HUES48 (cell line): ENCODE data around the gene APLP2.

ENCODE experiments used
- H3K27ac ChIP-seq: one replicate; pipeline ENCODE4 v1.7.0; 2013; ENCODE audit warnings: low read depth, low read length, inconsistent platforms
- H3K27me3 ChIP-seq: 2 replicates; pipeline ENCODE4 v1.6.1; 2013; ENCODE audit warnings: mild to moderate bottlenecking, low read length; ENCODE audit not compliant: control insufficient read depth, insufficient read depth
- H3K36me3 ChIP-seq: 2 replicates; pipeline ENCODE4 v1.6.1; 2013; ENCODE audit warnings: low read length; ENCODE audit not compliant: control insufficient read depth, insufficient read depth
- H3K4me1 ChIP-seq: 2 replicates; pipeline ENCODE4 v1.6.1; 2013; ENCODE audit warnings: mild to moderate bottlenecking, low read length; ENCODE audit not compliant: control insufficient read depth, insufficient read depth
- H3K4me3 ChIP-seq: 2 replicates; pipeline ENCODE4 v1.5.1; 2013; ENCODE audit warnings: mild to moderate bottlenecking, low read depth, low read length
- H3K9ac ChIP-seq: 2 replicates; pipeline ENCODE4 v1.6.1; 2013; ENCODE audit warnings: mild to moderate bottlenecking, low read depth, low read length, moderate library complexity
- H3K9me3 ChIP-seq: 2 replicates; pipeline ENCODE4 v1.6.1; 2013; ENCODE audit warnings: low read length; ENCODE audit not compliant: control insufficient read depth, insufficient read depth

The APLP2 gene

DNA sequence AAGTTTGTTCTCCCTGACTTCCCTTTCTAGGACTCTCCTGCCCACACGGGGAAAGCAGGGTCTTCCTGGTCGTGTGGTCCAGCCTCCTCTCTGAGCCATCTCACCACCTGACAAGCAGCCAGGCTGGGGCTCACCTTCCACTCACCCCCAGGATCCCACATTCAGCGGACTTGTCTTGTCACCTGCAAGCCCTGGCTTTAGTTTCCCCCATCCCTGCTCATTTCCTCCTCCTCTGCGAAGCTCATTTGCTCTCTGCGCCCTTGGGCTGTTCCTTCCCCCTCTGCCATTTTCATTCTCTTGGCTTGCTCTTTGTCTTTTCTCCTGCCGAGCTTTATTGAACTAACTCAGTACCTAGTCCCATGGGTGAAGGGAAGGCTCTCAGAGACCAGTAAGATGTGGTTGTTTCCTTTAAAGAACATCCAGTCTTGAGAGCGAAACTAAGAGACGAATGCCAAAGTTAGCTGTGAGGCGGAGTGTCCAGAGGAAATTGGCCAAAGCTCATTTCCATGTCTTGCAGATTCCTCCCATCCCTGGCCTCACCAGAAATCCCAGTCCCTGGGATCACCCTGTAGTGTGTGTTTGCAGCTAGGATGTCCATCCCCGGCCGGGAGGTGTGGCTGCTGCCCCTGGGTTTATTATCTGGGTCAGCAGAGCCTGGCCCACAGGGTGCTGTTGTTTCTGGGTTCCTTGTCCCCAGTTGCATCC is 91.9 kb downstream of the APLP2 start:
- peaks cover 22% of the 10 kb centered on the region; the same call in 1 of the 2 replicates for H3K4me1 ChIP-seq
- H3K4me3 ChIP-seq = no peak overlapping the region
- H3K36me3 ChIP-seq = no peaks in the 10 kb centered on the region
- peaks cover 48% of the 10 kb centered on the region for H3K27me3 ChIP-seq
- H3K9me3 ChIP-seq = no peaks in the 10 kb centered on the region
- no peak overlapping the region for H3K27ac ChIP-seq
- H3K9ac ChIP-seq = no peak overlapping the region

DNA sequence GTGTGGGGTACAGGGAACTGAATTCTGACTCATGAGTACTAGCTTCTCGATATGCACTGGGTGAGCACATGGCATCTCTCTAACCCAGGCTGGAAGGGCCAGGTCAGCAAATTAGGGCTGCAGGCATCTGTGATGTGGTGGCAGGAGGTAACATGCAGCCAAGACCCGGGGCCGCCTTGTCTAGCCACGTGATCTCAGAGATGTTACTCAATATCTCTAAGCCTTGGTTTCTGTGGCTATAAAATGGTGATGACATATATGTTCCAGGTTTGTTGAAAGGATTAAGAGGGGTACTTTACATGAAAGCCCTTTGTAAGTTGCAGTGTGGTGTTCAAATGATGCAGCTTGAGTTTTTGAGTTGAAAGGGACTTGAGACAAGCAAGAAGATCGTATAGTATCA is 93.0 kb downstream of the APLP2 start:
- H3K9me3 ChIP-seq = no peaks in the 10 kb centered on the region
- H3K36me3 ChIP-seq = no peaks in the 10 kb centered on the region
- H3K27me3 ChIP-seq = peaks cover 48% of the 10 kb centered on the region
- H3K4me1 ChIP-seq = peaks cover 22% of the 10 kb centered on the region; the same call in 1 of the 2 replicates
- H3K27ac ChIP-seq = no peak overlapping the region
- no peak overlapping the region for H3K4me3 ChIP-seq
- H3K9ac ChIP-seq = no peak overlapping the region

DNA sequence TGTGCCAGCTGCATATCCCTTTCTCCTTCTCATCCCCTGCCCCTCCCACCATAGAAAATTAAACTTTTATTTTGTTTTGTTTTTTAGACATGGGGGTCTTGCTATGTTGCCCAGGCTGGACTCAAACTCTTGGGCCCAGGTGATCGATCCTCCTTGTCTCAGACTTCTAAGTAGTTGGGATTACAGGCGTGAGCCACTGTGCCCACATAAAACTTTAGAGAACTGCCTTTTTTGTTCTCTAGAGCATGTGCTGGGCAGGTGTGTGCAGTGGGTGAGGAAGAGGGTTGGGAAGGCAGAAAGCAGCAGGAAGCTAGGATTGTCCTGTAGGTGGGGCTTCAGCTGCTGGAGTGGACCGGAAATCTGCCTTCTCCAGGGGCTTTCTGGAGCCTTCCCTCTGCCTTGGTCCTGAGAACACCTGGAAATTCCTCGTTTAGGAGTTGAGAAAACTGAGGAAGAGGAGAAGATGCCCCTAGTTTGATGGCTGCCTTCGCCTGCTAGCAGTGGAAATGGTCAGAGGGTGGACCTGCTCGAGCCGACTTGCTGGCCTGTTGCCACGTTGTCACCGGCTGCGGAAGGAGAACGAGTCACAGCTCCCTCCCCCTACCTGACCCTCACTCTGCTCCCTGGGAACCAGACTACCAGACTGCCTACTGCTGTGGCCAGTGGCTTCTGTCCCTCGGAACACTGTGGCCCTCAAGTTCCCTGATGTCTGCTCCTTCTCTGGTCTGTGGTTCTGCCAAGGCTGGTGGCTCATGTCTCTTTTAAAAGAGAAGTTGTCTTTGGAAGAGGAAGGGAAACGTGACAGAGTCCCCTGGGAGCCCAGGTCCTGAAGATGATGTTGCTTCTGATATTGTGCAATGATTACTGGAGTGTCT is 93.9 kb downstream of the APLP2 start:
- H3K9me3 ChIP-seq = no peaks in the 10 kb centered on the region
- H3K27me3 ChIP-seq = peaks cover 48% of the 10 kb centered on the region
- H3K4me3 ChIP-seq = no peak overlapping the region
- no peak overlapping the region for H3K9ac ChIP-seq
- H3K4me1 ChIP-seq = peaks cover 22% of the 10 kb centered on the region; the same call in 1 of the 2 replicates
- H3K36me3 ChIP-seq = no peaks in the 10 kb centered on the region
- H3K27ac ChIP-seq = no peak overlapping the region

DNA sequence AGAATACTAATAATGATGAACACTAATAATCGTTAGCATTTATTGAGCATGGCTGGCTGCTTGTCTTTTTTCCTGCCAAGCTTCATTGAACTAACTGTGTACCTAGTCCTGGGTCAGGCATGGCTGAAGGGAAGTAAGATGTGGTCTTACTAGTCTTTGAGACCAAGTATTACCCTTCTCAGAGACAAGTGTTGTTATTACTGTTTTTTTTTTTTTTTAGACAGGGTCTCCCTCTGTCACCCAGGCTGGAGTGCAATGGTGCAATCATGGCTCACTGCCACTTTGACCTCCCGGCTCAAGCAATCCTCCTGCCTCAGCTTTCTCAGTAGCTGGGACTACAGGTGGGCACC is 94.5 kb downstream of the APLP2 start:
- no peak overlapping the region for H3K27ac ChIP-seq
- H3K9ac ChIP-seq = no peak overlapping the region
- no peak overlapping the region for H3K4me3 ChIP-seq
- no peaks in the 10 kb centered on the region for H3K36me3 ChIP-seq
- no peaks in the 10 kb centered on the region for H3K9me3 ChIP-seq
- H3K27me3 ChIP-seq = peaks cover 47% of the 10 kb centered on the region
- peaks cover 20% of the 10 kb centered on the region; the same call in 1 of the 2 replicates for H3K4me1 ChIP-seq

DNA sequence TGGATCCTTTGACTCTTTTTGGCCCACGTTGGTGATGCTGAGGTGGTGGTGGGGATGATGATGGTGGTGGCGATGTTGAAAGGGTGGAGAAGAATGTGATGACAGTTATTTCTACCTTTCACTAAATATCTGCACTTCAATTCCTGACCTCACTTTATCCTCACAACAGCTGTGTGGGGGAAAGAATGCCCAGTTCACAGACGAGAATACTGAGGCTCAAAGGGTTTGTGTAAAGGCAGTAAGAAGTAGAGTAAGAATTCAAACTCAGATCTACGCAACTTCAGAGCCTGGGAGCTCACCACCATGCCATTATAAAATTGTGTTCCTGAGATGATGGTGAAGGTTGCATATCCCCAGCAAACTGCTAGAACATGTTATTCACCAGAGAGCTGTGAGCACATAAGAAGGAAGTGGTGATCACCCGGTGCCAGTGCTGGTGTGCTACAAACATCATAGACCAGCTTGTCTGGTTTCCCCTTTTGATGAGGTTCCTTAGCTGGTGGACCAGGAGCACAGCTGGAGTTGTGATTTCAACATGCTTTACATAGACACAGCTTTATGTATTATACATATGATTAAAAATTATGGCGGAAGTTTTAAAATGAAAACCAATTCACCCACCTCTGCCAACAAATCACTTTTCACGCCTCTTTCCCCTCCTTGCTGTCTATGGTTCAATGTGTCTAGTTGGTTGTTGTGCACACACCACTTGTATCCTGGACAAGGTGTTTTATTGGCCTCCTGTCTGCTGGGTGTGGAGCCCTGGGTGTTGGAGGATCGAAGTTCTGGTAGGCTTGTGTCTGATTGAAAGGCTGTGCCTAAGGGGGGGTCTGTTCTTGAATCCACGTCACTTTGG is 96.1 kb downstream of the APLP2 start:
- Histone ChIP-seq H3K27ac (no peak overlapping the region), H3K9ac (no peak overlapping the region), H3K27me3 (peaks cover 47% of the 10 kb centered on the region), H3K4me1 (peaks cover 13% of the 10 kb centered on the region; the same call in 1 of the 2 replicates), H3K4me3 (no peak overlapping the region), H3K36me3 (no peaks in the 10 kb centered on the region), H3K9me3 (no peaks in the 10 kb centered on the region)

DNA sequence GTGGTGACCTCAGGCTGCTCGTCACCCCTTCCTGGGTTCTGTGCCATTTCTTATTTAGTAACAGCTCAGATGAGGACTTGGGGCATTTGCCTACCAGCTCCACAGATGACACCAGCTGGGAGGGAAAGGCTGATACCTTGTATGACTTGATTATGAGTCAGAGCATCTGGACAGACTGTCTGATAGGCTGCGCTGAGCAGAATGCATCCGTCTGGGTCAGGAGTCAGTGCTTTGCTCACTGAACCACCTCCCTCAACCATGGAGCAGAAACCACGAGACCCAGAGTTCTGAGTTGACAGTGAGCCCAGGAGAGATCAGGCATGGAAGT is 96.7 kb downstream of the APLP2 start:
- H3K27ac ChIP-seq = no peak overlapping the region
- no peak overlapping the region for H3K9ac ChIP-seq
- H3K27me3 ChIP-seq = peaks cover 47% of the 10 kb centered on the region
- H3K36me3 ChIP-seq = no peaks in the 10 kb centered on the region
- H3K4me3 ChIP-seq = no peak overlapping the region
- peaks cover 7% of the 10 kb centered on the region; the same call in 1 of the 2 replicates for H3K4me1 ChIP-seq
- no peaks in the 10 kb centered on the region for H3K9me3 ChIP-seq

DNA sequence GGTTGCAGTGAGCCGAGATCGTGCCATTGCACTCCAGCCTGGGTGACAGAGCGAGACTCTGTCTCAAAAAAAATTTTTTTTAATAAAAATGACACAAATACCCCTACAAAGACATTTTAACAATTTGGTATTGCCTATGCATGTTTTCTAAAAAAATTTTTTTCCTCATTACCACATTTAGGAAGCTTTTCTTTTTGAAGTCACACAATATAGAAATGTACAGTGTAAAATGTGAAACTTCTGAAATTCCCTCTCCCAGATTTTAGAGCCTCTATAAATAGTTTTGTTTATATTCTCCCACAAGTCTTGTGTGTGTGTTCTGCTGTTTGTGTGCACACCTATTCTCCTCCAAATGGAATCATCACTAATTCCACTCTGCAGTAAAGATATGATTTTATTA is 97.5 kb downstream of the APLP2 start:
- Histone ChIP-seq H3K4me1 (peaks cover 2% of the 10 kb centered on the region; the same call in 1 of the 2 replicates), H3K36me3 (no peaks in the 10 kb centered on the region), H3K27ac (no peak overlapping the region), H3K27me3 (peaks cover 47% of the 10 kb centered on the region), H3K9ac (no peak overlapping the region), H3K4me3 (no peak overlapping the region), H3K9me3 (no peaks in the 10 kb centered on the region)

DNA sequence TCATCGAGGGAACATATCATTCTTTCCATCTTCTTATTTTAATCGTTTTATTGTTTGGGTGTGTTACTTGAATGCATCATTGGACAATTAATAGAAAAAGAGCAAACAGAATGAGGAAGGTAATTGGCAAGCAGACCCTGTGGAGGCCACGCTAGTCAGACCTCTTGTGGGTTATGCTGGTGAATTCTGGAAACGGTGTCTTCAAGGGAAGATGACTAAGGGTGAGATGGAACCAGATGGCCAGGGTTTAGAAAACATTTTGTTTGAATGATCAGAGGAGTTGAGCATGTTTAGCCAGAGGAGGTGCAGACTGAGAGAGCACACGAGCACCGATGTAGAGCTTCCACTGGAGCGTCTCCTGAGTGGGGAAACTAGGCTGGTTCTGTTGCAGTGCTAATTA is 98.4 kb downstream of the APLP2 start:
- Histone ChIP-seq H3K27me3 (peaks cover 43% of the 10 kb centered on the region), H3K36me3 (no peaks in the 10 kb centered on the region), H3K27ac (no peak overlapping the region)

DNA sequence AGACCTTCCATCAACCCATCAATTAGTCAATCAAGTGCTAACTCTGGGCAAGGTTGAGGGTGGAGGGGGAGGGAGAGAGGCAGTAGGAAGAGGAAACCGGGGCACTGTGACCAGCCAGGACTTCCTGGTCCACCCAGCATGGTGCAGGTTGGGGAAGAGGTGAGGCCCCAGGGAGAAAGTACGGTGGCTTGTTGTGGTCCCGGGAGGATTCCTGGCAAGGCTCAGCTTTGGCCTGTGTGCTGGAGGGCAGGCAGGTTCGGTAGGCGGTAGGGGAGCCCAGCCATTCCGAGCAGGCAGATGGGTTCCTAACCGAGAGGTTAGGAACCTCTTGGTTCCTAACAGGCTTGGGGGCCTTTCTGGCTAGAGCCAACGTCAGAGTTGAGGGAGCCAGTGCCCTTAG is 100.7 kb downstream of the APLP2 start:
- Histone ChIP-seq H3K36me3 (no peaks in the 10 kb centered on the region), H3K4me3 (no peak overlapping the region), H3K4me1 (no peaks in the 10 kb centered on the region), H3K9me3 (no peaks in the 10 kb centered on the region), H3K9ac (no peak overlapping the region), H3K27me3 (peaks cover 43% of the 10 kb centered on the region), H3K27ac (no peak overlapping the region)

More for the DNA sequence above, 98.4 kb downstream of the APLP2 start:
- Histone ChIP-seq H3K4me1 (peaks cover 2% of the 10 kb centered on the region; the same call in 1 of the 2 replicates), H3K4me3 (no peak overlapping the region), H3K9ac (no peak overlapping the region), H3K9me3 (no peaks in the 10 kb centered on the region)

DNA sequence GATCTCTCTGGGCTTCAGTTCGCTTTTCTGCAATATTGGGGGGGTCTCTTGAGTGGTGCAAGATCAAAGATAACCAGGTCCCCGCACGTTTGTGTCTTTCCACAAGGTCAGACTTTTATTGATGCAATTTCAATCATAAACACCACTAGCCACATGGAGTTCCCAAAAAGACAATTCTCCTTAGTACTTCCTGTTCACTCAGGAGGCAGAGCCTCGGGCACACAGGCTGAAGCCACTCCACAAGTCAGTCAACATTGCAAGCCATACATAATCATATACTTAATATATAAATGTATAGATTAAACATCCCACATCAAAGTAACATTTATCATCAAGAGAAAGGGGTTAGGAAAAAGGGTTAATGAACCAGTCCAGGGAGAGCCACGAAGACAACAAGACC is 101.8 kb downstream of the APLP2 start:
- peaks cover 43% of the 10 kb centered on the region for H3K27me3 ChIP-seq
- no peak overlapping the region for H3K4me3 ChIP-seq
- H3K36me3 ChIP-seq = no peaks in the 10 kb centered on the region
- no peaks in the 10 kb centered on the region for H3K4me1 ChIP-seq
- no peaks in the 10 kb centered on the region for H3K9me3 ChIP-seq
- no peak overlapping the region for H3K27ac ChIP-seq
- H3K9ac ChIP-seq = no peak overlapping the region
